ENCODE data around the gene PRRT3. TPM values are rescaled to one million over a fixed set of nuclear protein-coding genes. Genes with fewer than 3 reads are reported as not detected.
A peak's percentile ranks its signal among the peaks of the same experiment; 100 is the strongest.

The PRRT3 gene
- total RNA-seq, 1 donor from 2014 or later = 1.9 TPM

- Mint-ChIP-seq H3K4me1 (ENCODE audit: unreplicated experiment) (peaks cover 4% of the 10 kb centered on the region), H3K27me3 (ENCODE audit: unreplicated experiment) (no peaks in the 10 kb centered on the region), H3K27ac (ENCODE audit: unreplicated experiment) (no peak overlapping the region), H3K4me3 (ENCODE audit: unreplicated experiment) (peak overlapping the region; percentile 82), H3K36me3 (ENCODE audit: low read depth, unreplicated experiment) (peaks cover 8% of the 10 kb centered on the region), H3K9me3 (ENCODE audit: unreplicated experiment) (no peaks in the 10 kb centered on the region)
- TF ChIP-seq, protein P1, sequence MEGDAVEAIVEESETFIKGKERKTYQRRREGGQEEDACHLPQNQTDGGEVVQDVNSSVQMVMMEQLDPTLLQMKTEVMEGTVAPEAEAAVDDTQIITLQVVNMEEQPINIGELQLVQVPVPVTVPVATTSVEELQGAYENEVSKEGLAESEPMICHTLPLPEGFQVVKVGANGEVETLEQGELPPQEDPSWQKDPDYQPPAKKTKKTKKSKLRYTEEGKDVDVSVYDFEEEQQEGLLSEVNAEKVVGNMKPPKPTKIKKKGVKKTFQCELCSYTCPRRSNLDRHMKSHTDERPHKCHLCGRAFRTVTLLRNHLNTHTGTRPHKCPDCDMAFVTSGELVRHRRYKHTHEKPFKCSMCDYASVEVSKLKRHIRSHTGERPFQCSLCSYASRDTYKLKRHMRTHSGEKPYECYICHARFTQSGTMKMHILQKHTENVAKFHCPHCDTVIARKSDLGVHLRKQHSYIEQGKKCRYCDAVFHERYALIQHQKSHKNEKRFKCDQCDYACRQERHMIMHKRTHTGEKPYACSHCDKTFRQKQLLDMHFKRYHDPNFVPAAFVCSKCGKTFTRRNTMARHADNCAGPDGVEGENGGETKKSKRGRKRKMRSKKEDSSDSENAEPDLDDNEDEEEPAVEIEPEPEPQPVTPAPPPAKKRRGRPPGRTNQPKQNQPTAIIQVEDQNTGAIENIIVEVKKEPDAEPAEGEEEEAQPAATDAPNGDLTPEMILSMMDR (IDR thresholded peaks at IDR 0.05; ENCODE audit: unreplicated experiment) = no peak
- DNase-seq (ENCODE audit: low spot score) = no peak
Observed at GRCh38 chr3:9916346-9916733, 35.9 kb downstream of the PRRT3 start.

DNA sequence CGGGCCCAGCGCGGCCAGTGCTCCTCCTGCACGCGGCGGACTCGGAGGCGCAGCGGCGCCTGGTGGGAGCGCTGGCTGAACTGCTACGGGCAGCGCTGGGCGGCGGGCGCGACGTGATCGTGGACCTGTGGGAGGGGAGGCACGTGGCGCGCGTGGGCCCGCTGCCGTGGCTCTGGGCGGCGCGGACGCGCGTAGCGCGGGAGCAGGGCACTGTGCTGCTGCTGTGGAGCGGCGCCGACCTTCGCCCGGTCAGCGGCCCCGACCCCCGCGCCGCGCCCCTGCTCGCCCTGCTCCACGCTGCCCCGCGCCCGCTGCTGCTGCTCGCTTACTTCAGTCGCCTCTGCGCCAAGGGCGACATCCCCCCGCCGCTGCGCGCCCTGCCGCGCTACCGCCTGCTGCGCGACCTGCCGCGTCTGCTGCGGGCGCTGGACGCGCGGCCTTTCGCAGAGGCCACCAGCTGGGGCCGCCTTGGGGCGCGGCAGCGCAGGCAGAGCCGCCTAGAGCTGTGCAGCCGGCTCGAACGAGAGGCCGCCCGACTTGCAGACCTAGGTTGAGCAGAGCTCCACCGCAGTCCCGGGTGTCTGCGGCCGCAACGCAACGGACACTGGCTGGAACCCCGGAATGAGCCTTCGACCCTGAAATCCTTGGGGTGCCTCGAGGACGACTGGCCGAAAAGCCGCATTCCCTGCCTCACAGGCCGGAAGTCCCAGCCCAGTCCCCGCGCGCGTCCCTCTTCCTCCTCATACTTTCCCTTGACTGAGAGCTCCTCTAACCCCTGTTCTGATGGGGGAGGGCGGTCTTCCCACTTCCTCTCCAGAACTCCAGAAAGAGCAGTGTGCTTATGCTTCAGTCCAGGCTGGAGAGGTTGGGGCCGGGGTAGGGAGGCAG lies 36.7 kb downstream of the PRRT3 start:
- peaks cover 3% of the 10 kb centered on the region for H3K27me3 Mint-ChIP-seq (ENCODE audit: unreplicated experiment)
- H3K27ac Mint-ChIP-seq (ENCODE audit: unreplicated experiment) = no peak overlapping the region
- peaks cover 4% of the 10 kb centered on the region for H3K4me1 Mint-ChIP-seq (ENCODE audit: unreplicated experiment)
- H3K9me3 Mint-ChIP-seq (ENCODE audit: unreplicated experiment) = no peaks in the 10 kb centered on the region
- DNase-seq (ENCODE audit: low spot score) = peak; percentile 66
- H3K4me3 Mint-ChIP-seq (ENCODE audit: unreplicated experiment) = peak overlapping the region; percentile 82
- TF ChIP-seq, protein P1 (IDR thresholded peaks at IDR 0.05; ENCODE audit: unreplicated experiment) = no peak
- peaks cover 12% of the 10 kb centered on the region for H3K36me3 Mint-ChIP-seq (ENCODE audit: low read depth, unreplicated experiment)

DNA sequence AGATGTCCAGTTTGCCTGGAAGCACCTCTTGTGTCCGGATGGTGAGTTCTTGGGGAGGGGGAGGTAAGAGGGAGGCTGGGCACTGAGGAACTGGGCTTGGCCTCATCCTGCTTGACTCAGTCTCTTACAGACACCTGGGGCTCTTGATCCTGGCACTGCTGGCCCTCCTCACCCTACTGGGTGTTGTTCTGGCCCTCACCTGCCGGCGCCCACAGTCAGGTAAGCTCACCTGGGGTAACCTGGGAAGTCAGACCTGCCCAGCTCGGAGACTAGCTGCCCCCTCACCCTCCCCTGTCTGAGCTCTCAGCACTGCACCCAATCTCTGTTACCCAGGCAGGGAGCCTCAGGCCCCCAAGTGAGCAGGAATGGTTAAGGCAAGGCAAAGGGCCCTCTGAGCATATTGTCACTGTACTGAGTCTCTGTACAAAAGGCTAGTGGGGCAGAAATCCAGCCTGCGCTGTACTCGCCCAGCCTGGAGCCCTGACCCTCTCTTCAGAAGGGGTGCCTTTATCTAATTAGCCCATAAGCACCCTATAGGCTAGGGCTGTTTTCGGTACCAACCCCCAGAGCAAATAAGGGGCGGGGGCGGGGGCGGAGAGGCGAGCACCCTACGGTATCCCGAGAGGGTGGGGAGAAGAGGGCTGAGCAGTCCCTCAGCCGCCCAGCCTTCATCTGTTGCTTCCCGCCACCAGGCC lies 37.5 kb downstream of the PRRT3 start:
- DNase-seq (ENCODE audit: low spot score) = no peak
- no peaks in the 10 kb centered on the region for H3K9me3 Mint-ChIP-seq (ENCODE audit: unreplicated experiment)
- H3K4me1 Mint-ChIP-seq (ENCODE audit: unreplicated experiment) = peaks cover 4% of the 10 kb centered on the region

GRCh38 chr3:9914011-9914410 lies 38.2 kb downstream of the PRRT3 start:
- DNase-seq (ENCODE audit: low spot score) = no peak
- Mint-ChIP-seq H3K36me3 (ENCODE audit: low read depth, unreplicated experiment) (peaks cover 12% of the 10 kb centered on the region), H3K4me3 (ENCODE audit: unreplicated experiment) (no peak overlapping the region), H3K27ac (ENCODE audit: unreplicated experiment) (no peak overlapping the region), H3K9me3 (ENCODE audit: unreplicated experiment) (no peaks in the 10 kb centered on the region), H3K4me1 (ENCODE audit: unreplicated experiment) (peaks cover 4% of the 10 kb centered on the region), H3K27me3 (ENCODE audit: unreplicated experiment) (peaks cover 5% of the 10 kb centered on the region)
- TF ChIP-seq, protein P1 (IDR thresholded peaks at IDR 0.05; ENCODE audit: unreplicated experiment) = no peak

More for the DNA sequence above, 37.5 kb downstream of the PRRT3 start:
- Mint-ChIP-seq H3K36me3 (ENCODE audit: low read depth, unreplicated experiment) (peaks cover 12% of the 10 kb centered on the region), H3K27ac (ENCODE audit: unreplicated experiment) (no peak overlapping the region), H3K4me3 (ENCODE audit: unreplicated experiment) (no peak overlapping the region), H3K27me3 (ENCODE audit: unreplicated experiment) (peaks cover 3% of the 10 kb centered on the region)
- TF ChIP-seq, protein P1 (IDR thresholded peaks at IDR 0.05; ENCODE audit: unreplicated experiment) = no peak

- Mint-ChIP-seq H3K9me3 (ENCODE audit: unreplicated experiment) (no peaks in the 10 kb centered on the region), H3K36me3 (ENCODE audit: low read depth, unreplicated experiment) (peaks cover 12% of the 10 kb centered on the region), H3K27ac (ENCODE audit: unreplicated experiment) (no peak overlapping the region), H3K27me3 (ENCODE audit: unreplicated experiment) (peaks cover 5% of the 10 kb centered on the region), H3K4me3 (ENCODE audit: unreplicated experiment) (no peak overlapping the region), H3K4me1 (ENCODE audit: unreplicated experiment) (peaks cover 4% of the 10 kb centered on the region)
- TF ChIP-seq, protein P1 (IDR thresholded peaks at IDR 0.05; ENCODE audit: unreplicated experiment) = no peak
- DNase-seq (ENCODE audit: low spot score) = no peak
Observed at GRCh38 chr3:9913601-9914000, 38.6 kb downstream of the PRRT3 start.

All from endothelial cell (in vitro differentiated cells).